DOHH2 (cell line): ENCODE results near the gene MAG.

Source experiments
- H3F3A ChIP-seq: fragments of 200-600 bp; sonication (generic), shearing (Covaris generic); 2 replicates; pipeline ENCODE4 v1.6.0; 2016; ENCODE audit warnings: antibody characterized with exemption, mild to moderate bottlenecking; ENCODE audit not compliant: control insufficient read depth, insufficient read depth
- H3K27ac ChIP-seq: fragments of 200-600 bp; sonication (generic); 2 replicates; pipeline ENCODE4 v1.5.1; 2014; ENCODE audit warnings: low read depth, mild to moderate bottlenecking, low read length, moderate library complexity
- H3K27me3 ChIP-seq: fragments of 200-600 bp; sonication (generic); 2 replicates; pipeline ENCODE4 v1.6.1; 2014; ENCODE audit warnings: mild to moderate bottlenecking, low read length, mixed read lengths; ENCODE audit not compliant: control insufficient read depth
- H3K36me3 ChIP-seq: fragments of 200-600 bp; sonication (generic); 2 replicates; pipeline ENCODE4 v1.6.1; 2014; ENCODE audit warnings: mild to moderate bottlenecking, low read length, moderate library complexity, mixed read lengths; ENCODE audit not compliant: control insufficient read depth
- H3K4me1 ChIP-seq: fragments of 200-600 bp; sonication (generic); 2 replicates; pipeline ENCODE4 v1.6.1; 2014; ENCODE audit warnings: mild to moderate bottlenecking, low read length, mixed read lengths; ENCODE audit not compliant: control insufficient read depth
- H3K4me2 ChIP-seq: fragments of 200-600 bp; sonication (generic); 2 replicates; pipeline ENCODE4 v1.6.0; 2014; ENCODE audit warnings: mild to moderate bottlenecking, low read length, moderate library complexity
- H3K4me3 ChIP-seq: fragments of 200-600 bp; sonication (generic); 2 replicates; pipeline ENCODE4 v1.5.1; 2014; ENCODE audit warnings: mild to moderate bottlenecking, low read length, mixed read lengths
- H3K79me2 ChIP-seq: fragments of 200-600 bp; sonication (generic); 2 replicates; pipeline ENCODE4 v1.6.1; 2014; ENCODE audit warnings: mild to moderate bottlenecking, low read length, mixed read lengths; ENCODE audit not compliant: control insufficient read depth
- H3K9me2 ChIP-seq: fragments of 200-600 bp; sonication (generic); replicated peaks from 2 replicates; pipeline ENCODE4 v1.6.1; 2014; ENCODE audit warnings: mild to moderate bottlenecking, low read length, mixed read lengths; ENCODE audit not compliant: control insufficient read depth
- H3K9me3 ChIP-seq: fragments of 200-600 bp; sonication (generic); 2 replicates; pipeline ENCODE4 v1.6.1; 2014; ENCODE audit warnings: antibody characterized with exemption, low read length, mixed read lengths; ENCODE audit not compliant: control insufficient read depth, insufficient read depth
- H4K20me1 ChIP-seq: fragments of 200-600 bp; sonication (generic); 2 replicates; pipeline ENCODE4 v1.6.0; 2014; ENCODE audit warnings: low read depth, mild to moderate bottlenecking, antibody characterized with exemption, low read length, moderate library complexity; ENCODE audit not compliant: control insufficient read depth, insufficient read depth
- CTCF ChIP-seq: fragments of 200-600 bp; sonication (generic); IDR thresholded peaks from one replicate; pipeline ENCODE4 v1.5.1; 2014; ENCODE audit warnings: antibody characterized with exemption, mild to moderate bottlenecking, low read depth, low read length; ENCODE audit not compliant: poor library complexity, severe bottlenecking
- EZH2phosphoT487 ChIP-seq: fragments of 200-600 bp; sonication (generic); IDR thresholded peaks from 2 replicates; pipeline ENCODE4 v1.6.1; 2017; ENCODE audit warnings: borderline replicate concordance, mild to moderate bottlenecking, antibody characterized with exemption, low read length, moderate library complexity, mixed read lengths

MAG gene

GRCh38 chr19:35267818-35268535, 24.0 kb upstream of the MAG start:
- peak overlapping the region; percentile 98 for H3K4me2 ChIP-seq
- peaks cover 7% of the 10 kb centered on the region; the same call in 1 of the 2 replicates for H4K20me1 ChIP-seq
- peak overlapping the region; percentile 91 for H3K27ac ChIP-seq
- H3F3A ChIP-seq = peaks cover 12% of the 10 kb centered on the region
- peaks cover 45% of the 10 kb centered on the region for H3K79me2 ChIP-seq
- H3K4me1 ChIP-seq = peaks cover 64% of the 10 kb centered on the region
- H3K27me3 ChIP-seq = no peaks in the 10 kb centered on the region
- H3K4me3 ChIP-seq = peak overlapping the region; percentile 99
- no peaks in the 10 kb centered on the region for H3K9me2 ChIP-seq
- H3K36me3 ChIP-seq = peaks cover 72% of the 10 kb centered on the region
- H3K9me3 ChIP-seq = no peaks in the 10 kb centered on the region
- TF ChIP-seq CTCF (no peak), EZH2phosphoT487 (no peak)

GRCh38 chr19:35268536-35269437, 23.2 kb upstream of the MAG start, which contains the start of gene USF2:
Gene USF2, plus strand, starts transcription at chr19:35268962. Its CDS starts 140 bp downstream, at chr19:35269102.
- H3K4me1 ChIP-seq = peaks cover 64% of the 10 kb centered on the region
- H3K36me3 ChIP-seq = peaks cover 77% of the 10 kb centered on the region
- peak within 1 kb of the TSS; percentile 99 for H3K4me3 ChIP-seq
- TF ChIP-seq CTCF (no peak), EZH2phosphoT487 (no peak)
- H3F3A ChIP-seq = peaks cover 12% of the 10 kb centered on the region
- H3K4me2 ChIP-seq = peak within 1 kb of the TSS; percentile 98
- peaks cover 7% of the 10 kb centered on the region; the same call in 1 of the 2 replicates for H4K20me1 ChIP-seq
- H3K9me2 ChIP-seq = no peaks in the 10 kb centered on the region
- H3K79me2 ChIP-seq = peaks cover 45% of the 10 kb centered on the region
- H3K27ac ChIP-seq = peak within 1 kb of the TSS; percentile 91
- H3K9me3 ChIP-seq = no peaks in the 10 kb centered on the region
- no peaks in the 10 kb centered on the region for H3K27me3 ChIP-seq

- H3K4me3 ChIP-seq = peak overlapping the region; percentile 77
- no peaks in the 10 kb centered on the region for H3K27me3 ChIP-seq
- H3K27ac ChIP-seq = peak overlapping the region; percentile 51
- H3K9me3 ChIP-seq = no peaks in the 10 kb centered on the region
- H3K79me2 ChIP-seq = peaks cover 45% of the 10 kb centered on the region
- peaks cover 80% of the 10 kb centered on the region for H3K36me3 ChIP-seq
- H3K4me2 ChIP-seq = peak overlapping the region; percentile 79
- peaks cover 8% of the 10 kb centered on the region for H3F3A ChIP-seq
- no peaks in the 10 kb centered on the region for H3K9me2 ChIP-seq
- peaks cover 56% of the 10 kb centered on the region for H3K4me1 ChIP-seq
- peaks cover 7% of the 10 kb centered on the region; the same call in 1 of the 2 replicates for H4K20me1 ChIP-seq
- TF ChIP-seq EZH2phosphoT487 = no peak
- TF ChIP-seq CTCF = peak; percentile 86
Observed at GRCh38 chr19:35269438-35270117, 22.4 kb upstream of the MAG start.
